ENCODE measurements around the gene KCNE4. TPM values are rescaled to one million over a fixed set of nuclear protein-coding genes. Genes with fewer than 3 reads are reported as not detected.

KCNE4 gene
- total and polyA plus RNA-seq, 2 donors (not counting 1 experiment from before 2014, with no cell fraction given): 17.8 to 25.3 TPM

DNA sequence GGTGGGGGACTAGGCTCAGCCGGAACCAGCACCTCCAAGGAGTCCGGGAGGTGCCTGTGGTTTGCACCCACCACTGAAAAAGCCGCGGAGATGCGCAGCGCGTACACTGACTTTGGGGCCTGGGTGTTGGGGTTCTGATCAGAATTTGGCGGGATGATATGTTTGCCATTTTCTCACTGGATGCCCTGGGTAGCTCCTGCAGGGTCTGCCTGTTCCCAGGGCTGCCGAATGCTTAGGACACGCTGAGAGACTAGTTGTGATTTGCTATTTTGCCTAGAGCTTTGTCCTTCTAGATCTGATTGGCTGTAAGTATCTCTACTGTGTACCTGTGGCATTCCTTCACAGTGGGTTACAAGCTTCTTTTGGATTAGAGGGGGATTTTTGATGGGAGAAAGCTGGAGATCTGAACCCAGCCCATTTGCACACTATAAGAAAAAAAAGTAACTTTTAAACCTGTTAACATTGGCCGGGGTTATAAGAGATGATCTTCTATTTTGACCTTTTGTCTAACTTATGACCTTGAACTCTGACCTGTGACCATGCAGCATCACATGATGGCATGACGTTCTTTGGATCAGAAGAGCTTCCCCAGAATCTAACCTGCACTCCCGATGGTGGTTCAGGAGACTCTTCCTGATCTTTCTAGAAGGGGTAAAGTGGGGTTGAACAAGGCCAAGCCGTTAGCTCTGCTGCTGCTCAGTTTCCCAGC, 1.6 kb downstream of the KCNE4 start:
- peak overlapping the region; percentile 88 for H3K27ac ChIP-seq (ENCODE audit: insufficient read depth, low read length)
- H3K4me2 ChIP-seq (ENCODE audit: extremely low read depth, insufficient read depth, low read length): peak overlapping the region; percentile 96
- H2AFZ ChIP-seq (ENCODE audit: low read length): peak overlapping the region; percentile 40
- H3K4me3 ChIP-seq (replicated peaks in 1 of 4; ENCODE audit: control extremely low read depth in 1 of 4, insufficient read depth in 1 of 4, low read depth in 3 of 4, low read length in 4 of 4): peak overlapping the region; percentile 63 to 75 (median 70)
- peak overlapping the region; percentile 79 for H3K9ac ChIP-seq (ENCODE audit: insufficient read depth, low read length)
- H4K20me1 ChIP-seq (ENCODE audit: control insufficient read depth, extremely low read depth, insufficient read depth, low read length): no peaks in the 10 kb centered on the region
- no peak for DNase-seq (ENCODE audit: low read depth in 2 of 2)
- peaks cover 16% of the 10 kb centered on the region for H3K4me1 ChIP-seq (ENCODE audit: control insufficient read depth, extremely low read depth, insufficient read depth, low read length)
- no peaks in the 10 kb centered on the region for H3K9me3 ChIP-seq (ENCODE audit: control insufficient read depth, insufficient read depth, low read depth, low read length)
- TF ChIP-seq, protein P1, sequence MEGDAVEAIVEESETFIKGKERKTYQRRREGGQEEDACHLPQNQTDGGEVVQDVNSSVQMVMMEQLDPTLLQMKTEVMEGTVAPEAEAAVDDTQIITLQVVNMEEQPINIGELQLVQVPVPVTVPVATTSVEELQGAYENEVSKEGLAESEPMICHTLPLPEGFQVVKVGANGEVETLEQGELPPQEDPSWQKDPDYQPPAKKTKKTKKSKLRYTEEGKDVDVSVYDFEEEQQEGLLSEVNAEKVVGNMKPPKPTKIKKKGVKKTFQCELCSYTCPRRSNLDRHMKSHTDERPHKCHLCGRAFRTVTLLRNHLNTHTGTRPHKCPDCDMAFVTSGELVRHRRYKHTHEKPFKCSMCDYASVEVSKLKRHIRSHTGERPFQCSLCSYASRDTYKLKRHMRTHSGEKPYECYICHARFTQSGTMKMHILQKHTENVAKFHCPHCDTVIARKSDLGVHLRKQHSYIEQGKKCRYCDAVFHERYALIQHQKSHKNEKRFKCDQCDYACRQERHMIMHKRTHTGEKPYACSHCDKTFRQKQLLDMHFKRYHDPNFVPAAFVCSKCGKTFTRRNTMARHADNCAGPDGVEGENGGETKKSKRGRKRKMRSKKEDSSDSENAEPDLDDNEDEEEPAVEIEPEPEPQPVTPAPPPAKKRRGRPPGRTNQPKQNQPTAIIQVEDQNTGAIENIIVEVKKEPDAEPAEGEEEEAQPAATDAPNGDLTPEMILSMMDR (conservative IDR thresholded peaks at IDR 0.05 in 1 of 2, IDR thresholded peaks at IDR 0.05 in 1 of 2; ENCODE audit: low read depth in 1 of 2, low read length in 2 of 2): no peak
- no peak for TF ChIP-seq EZH2 (IDR thresholded peaks at IDR 0.05; ENCODE audit: low read length, missing control alignments)
- H3K36me3 ChIP-seq (ENCODE audit: control insufficient read depth, insufficient read depth, low read length): no peaks in the 10 kb centered on the region
- H3K79me2 ChIP-seq (ENCODE audit: control insufficient read depth, insufficient read depth, low read length): peaks cover 29% of the 10 kb centered on the region
- no peaks in the 10 kb centered on the region for H3K27me3 ChIP-seq (ENCODE audit: control insufficient read depth, insufficient read depth, low read length)

DNA sequence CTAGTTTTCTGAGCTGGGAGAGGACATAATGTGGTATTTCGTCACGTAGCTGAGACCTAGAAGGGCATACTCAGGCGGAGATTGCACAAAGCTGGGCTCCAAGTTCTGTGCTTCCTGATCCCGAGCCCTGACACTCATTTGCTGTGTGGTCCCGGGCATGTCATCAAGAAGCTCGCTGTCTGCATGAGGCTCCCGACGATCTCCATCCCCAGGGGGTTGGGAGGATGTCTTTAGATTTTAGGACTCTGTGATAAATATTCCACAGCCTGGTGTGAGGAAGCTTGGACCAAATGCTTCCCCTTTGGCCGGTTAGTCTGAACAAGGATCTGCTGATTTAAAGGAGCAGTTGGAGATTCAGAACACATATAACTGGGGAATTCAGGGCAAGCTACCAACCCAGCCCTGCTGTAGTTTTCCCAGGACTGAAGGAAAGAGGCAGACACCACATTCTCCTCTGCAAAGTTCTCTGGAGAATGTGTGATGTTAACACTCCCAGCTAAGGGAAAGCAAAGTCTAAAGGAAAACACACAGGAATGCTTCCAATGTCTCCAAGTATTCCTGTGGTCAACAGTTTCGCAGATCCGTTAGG, 2.3 kb downstream of the KCNE4 start:
- Histone ChIP-seq H3K4me1 (ENCODE audit: control insufficient read depth, extremely low read depth, insufficient read depth, low read length) (peaks cover 16% of the 10 kb centered on the region), H3K27ac (ENCODE audit: insufficient read depth, low read length) (peak overlapping the region; percentile 88), H3K9me3 (ENCODE audit: control insufficient read depth, insufficient read depth, low read depth, low read length) (no peaks in the 10 kb centered on the region), H3K27me3 (ENCODE audit: control insufficient read depth, insufficient read depth, low read length) (no peaks in the 10 kb centered on the region), H3K79me2 (ENCODE audit: control insufficient read depth, insufficient read depth, low read length) (peaks cover 29% of the 10 kb centered on the region), H2AFZ (ENCODE audit: low read length) (peak overlapping the region; percentile 40), H3K4me3 (replicated peaks in 1 of 4; ENCODE audit: control extremely low read depth in 1 of 4, insufficient read depth in 1 of 4, low read depth in 3 of 4, low read length in 4 of 4) (peak overlapping the region; percentile 63 to 75 (median 70)), H3K36me3 (ENCODE audit: control insufficient read depth, insufficient read depth, low read length) (no peaks in the 10 kb centered on the region), H3K4me2 (ENCODE audit: extremely low read depth, insufficient read depth, low read length) (peak overlapping the region; percentile 96), H3K9ac (ENCODE audit: insufficient read depth, low read length) (peak overlapping the region; percentile 79), H4K20me1 (ENCODE audit: control insufficient read depth, extremely low read depth, insufficient read depth, low read length) (no peaks in the 10 kb centered on the region)
- TF ChIP-seq, protein P1 (conservative IDR thresholded peaks at IDR 0.05 in 1 of 2, IDR thresholded peaks at IDR 0.05 in 1 of 2; ENCODE audit: low read depth in 1 of 2, low read length in 2 of 2): no peak
- no peak for TF ChIP-seq EZH2 (IDR thresholded peaks at IDR 0.05; ENCODE audit: low read length, missing control alignments)
- DNase-seq (ENCODE audit: low read depth in 2 of 2): peak; percentile 83 to 95

DNA sequence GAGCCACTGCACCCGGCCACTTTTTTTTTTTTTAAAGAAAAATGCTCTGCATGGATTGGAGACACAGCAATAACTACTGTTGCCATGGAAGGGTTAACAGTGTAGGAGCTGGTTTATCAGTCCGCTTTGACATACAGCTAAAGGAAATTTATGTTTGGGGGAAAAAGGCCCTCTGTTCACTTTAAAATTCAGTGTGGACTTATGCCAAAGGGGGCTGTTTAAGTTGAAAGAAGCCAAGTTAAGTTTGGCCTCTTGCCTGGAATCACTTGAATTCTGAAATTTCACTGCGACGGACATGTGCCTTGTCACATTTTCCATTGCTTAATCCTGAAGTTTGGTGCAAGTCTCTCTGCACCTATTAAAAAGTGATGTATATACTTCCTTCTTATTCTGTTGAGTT, 3.1 kb downstream of the KCNE4 start:
- Histone ChIP-seq H4K20me1 (ENCODE audit: control insufficient read depth, extremely low read depth, insufficient read depth, low read length) (no peaks in the 10 kb centered on the region), H3K79me2 (ENCODE audit: control insufficient read depth, insufficient read depth, low read length) (peaks cover 29% of the 10 kb centered on the region), H3K36me3 (ENCODE audit: control insufficient read depth, insufficient read depth, low read length) (no peaks in the 10 kb centered on the region), H2AFZ (ENCODE audit: low read length) (no peak overlapping the region), H3K9me3 (ENCODE audit: control insufficient read depth, insufficient read depth, low read depth, low read length) (no peaks in the 10 kb centered on the region), H3K4me2 (ENCODE audit: extremely low read depth, insufficient read depth, low read length) (peak overlapping the region; percentile 44), H3K9ac (ENCODE audit: insufficient read depth, low read length) (no peak overlapping the region), H3K4me1 (ENCODE audit: control insufficient read depth, extremely low read depth, insufficient read depth, low read length) (peaks cover 14% of the 10 kb centered on the region), H3K27me3 (ENCODE audit: control insufficient read depth, insufficient read depth, low read length) (no peaks in the 10 kb centered on the region), H3K4me3 (replicated peaks in 1 of 4; ENCODE audit: control extremely low read depth in 1 of 4, insufficient read depth in 1 of 4, low read depth in 3 of 4, low read length in 4 of 4) (peak overlapping the region in 2 of 4 experiments; percentile 9 to 41), H3K27ac (ENCODE audit: insufficient read depth, low read length) (peak overlapping the region; percentile 42)
- no peak for TF ChIP-seq EZH2 (IDR thresholded peaks at IDR 0.05; ENCODE audit: low read length, missing control alignments)
- peak; percentile 77 to 84 for DNase-seq (ENCODE audit: low read depth in 2 of 2)

All from fibroblast of lung (primary cell).